GM12891 (cell line): ENCODE results near the gene ZCCHC24. TPM values are rescaled to one million over a fixed set of nuclear protein-coding genes. Genes with fewer than 3 reads are reported as not detected.
A peak's percentile ranks its signal among the peaks of the same experiment; 100 is the strongest.

Experiments used
- DNase-seq: peaks from one replicate; pipeline ENCODE4 v3.0.0; 2011; ENCODE audit warnings: low spot score; ENCODE audit not compliant: insufficient read length
- FAIRE-seq: peaks from 2 replicates; lab custom pipeline; 2011; peaks lifted over from hg19 to GRCh38; lab: Jason Lieb, UNC
- PAX5 ChIP-seq: IDR thresholded peaks from 2 replicates; pipeline ENCODE4 v1.6.1; 2011; ENCODE audit warnings: low read length, moderate library complexity, mild to moderate bottlenecking; ENCODE audit not compliant: insufficient read depth, severe bottlenecking
- POLR2A ChIP-seq: IDR thresholded peaks from 2 replicates; pipeline ENCODE4 v1.6.1; 2011; ENCODE audit warnings: low read depth, low read length, control low read depth
- POLR2AphosphoS5 ChIP-seq: IDR thresholded peaks from 2 replicates; pipeline ENCODE4 v1.6.1; 2011; ENCODE audit warnings: low read depth, low read length, control low read depth
- POU2F2 ChIP-seq: IDR thresholded peaks from 2 replicates; pipeline ENCODE4 v1.6.1; 2011; ENCODE audit warnings: low read depth, mild to moderate bottlenecking, control low read depth, low read length, moderate library complexity
- SPI1 ChIP-seq: IDR thresholded peaks from 2 replicates; pipeline ENCODE4 v1.6.1; 2011; ENCODE audit warnings: low read depth, low read length, control low read depth
- TAF1 ChIP-seq: IDR thresholded peaks from 2 replicates; pipeline ENCODE4 v1.6.1; 2011; ENCODE audit warnings: low read depth, low read length, control low read depth
- polyA plus RNA-seq: library from polyadenylated mRNA; unstranded; fragments of >200 nt; gene quantifications from one replicate; pipeline ENCODE4 v1.2.1, GENCODE V29; 2012; ENCODE audit warnings: low read depth, missing spikeins, inconsistent platforms; ENCODE audit not compliant: missing spikeins

Gene ZCCHC24
- polyA plus RNA-seq: 0.06 TPM

- DNase-seq: peak; percentile 96
- peak; percentile 90 for FAIRE-seq
- TF ChIP-seq PAX5: no peak
- peak; percentile 93 for TF ChIP-seq POU2F2
- no peak for TF ChIP-seq SPI1
- no peak for TF ChIP-seq POLR2A
These were observed at the start of gene ZCCHC24 for GRCh38 chr10:79445161-79445976. Gene ZCCHC24 (minus strand): TSS chr10:79445624. CDS start chr10:79445440, 184 bp downstream.

- no peak for FAIRE-seq
- no peak for TF ChIP-seq PAX5
- no peak for TF ChIP-seq TAF1
- no peak for TF ChIP-seq POU2F2
- TF ChIP-seq POLR2A: no peak
- TF ChIP-seq SPI1: no peak
- TF ChIP-seq POLR2AphosphoS5: no peak
- no peak for DNase-seq
These were observed 48.4 kb upstream of the ZCCHC24 start for GRCh38 chr10:79493806-79494205.

- FAIRE-seq: no peak
- DNase-seq: no peak
- TF ChIP-seq POU2F2 (no peak), PAX5 (no peak)
These were observed 47.4 kb upstream of the ZCCHC24 start for GRCh38 chr10:79492839-79493238.

- no peak for TF ChIP-seq PAX5
- DNase-seq (no peak), FAIRE-seq (no peak)
These were observed 46.8 kb upstream of the ZCCHC24 start for GRCh38 chr10:79492256-79492655.

GRCh38 chr10:79491143-79491835, 45.9 kb upstream of the ZCCHC24 start:
- FAIRE-seq (no peak), DNase-seq (no peak)

GRCh38 chr10:79490400-79491142, 45.1 kb upstream of the ZCCHC24 start:
- TF ChIP-seq POLR2AphosphoS5 (no peak), PAX5 (no peak), SPI1 (no peak), POU2F2 (no peak), TAF1 (no peak), POLR2A (no peak)
- FAIRE-seq (no peak), DNase-seq (no peak)

More at GRCh38 chr10:79491143-79491835, 45.9 kb upstream of the ZCCHC24 start:
- TF ChIP-seq SPI1: peak; percentile 72
- no peak for TF ChIP-seq POLR2A

- FAIRE-seq (no peak), DNase-seq (no peak)
- TF ChIP-seq TAF1: no peak
- no peak for TF ChIP-seq SPI1
- no peak for TF ChIP-seq POLR2A
- no peak for TF ChIP-seq POU2F2
- no peak for TF ChIP-seq POLR2AphosphoS5
These were observed 43.4 kb upstream of the ZCCHC24 start for GRCh38 chr10:79488870-79489269.

GRCh38 chr10:79488336-79488735, 42.9 kb upstream of the ZCCHC24 start:
- no peak for TF ChIP-seq PAX5
- no peak for TF ChIP-seq POLR2A
- TF ChIP-seq POLR2AphosphoS5: no peak
- no peak for TF ChIP-seq SPI1
- TF ChIP-seq TAF1: no peak
- DNase-seq: no peak
- no peak for FAIRE-seq

GRCh38 chr10:79487296-79488194, 42.1 kb upstream of the ZCCHC24 start:
- FAIRE-seq: peak; percentile 92
- peak; percentile 46 for DNase-seq

More at GRCh38 chr10:79487296-79488194, 42.1 kb upstream of the ZCCHC24 start:
- TF ChIP-seq TAF1 (no peak), POLR2AphosphoS5 (no peak)
